ENCODE measurements around the gene SGCA. TPM values are rescaled to one million over a fixed set of nuclear protein-coding genes. Genes with fewer than 3 reads are reported as not detected.

Gene SGCA
- total RNA-seq, 4 donors from 2014 or later, result 58.1 to 145 (median 93.4) TPM

- H3K4me3 ChIP-seq, result no peak overlapping the region
- ATAC-seq, result no peak
- peaks cover 4% of the 10 kb centered on the region for H3K27me3 ChIP-seq
- H3K36me3 ChIP-seq, result no peaks in the 10 kb centered on the region
- H3K27ac ChIP-seq, result peak overlapping the region in 3 of 4 donors; percentile 84 to 91 (median 91)
- WGBS, 2 donors (ENCODE audit: low coverage in 1 of 2), result 39 to 100% methylated on average over 2 to 3 of the region's 3 CpGs
- TF ChIP-seq POLR2A (IDR thresholded peaks at IDR 0.05), result no peak
- TF ChIP-seq CTCF (IDR thresholded peaks at IDR 0.05), result no peak
- TF ChIP-seq POLR2AphosphoS5 (IDR thresholded peaks at IDR 0.05), result no peak
- TF ChIP-seq EP300 (IDR thresholded peaks at IDR 0.05), result no peak
- no peaks in the 10 kb centered on the region for H3K9me3 ChIP-seq
- peaks cover 9 to 88% (median 43%) of the 10 kb centered on the region in 3 donors for H3K4me1 ChIP-seq
Observed at GRCh38 chr17:50208611-50209061, 42.8 kb downstream of the SGCA start.

GRCh38 chr17:50209133-50209471 lies 43.3 kb downstream of the SGCA start:
- Histone ChIP-seq H3K36me3 (no peaks in the 10 kb centered on the region), H3K4me3 (no peak overlapping the region), H3K27ac (peak overlapping the region in 3 of 4 donors; percentile 84 to 91 (median 91)), H3K27me3 (peaks cover 4% of the 10 kb centered on the region), H3K9me3 (no peaks in the 10 kb centered on the region), H3K4me1 (peaks cover 9 to 86% (median 41%) of the 10 kb centered on the region in 3 donors)
- TF ChIP-seq POLR2AphosphoS5 (IDR thresholded peaks at IDR 0.05) (no peak), POLR2A (IDR thresholded peaks at IDR 0.05) (no peak), EP300 (IDR thresholded peaks at IDR 0.05) (no peak), CTCF (IDR thresholded peaks at IDR 0.05) (no peak)
- no peak for ATAC-seq
- 66 to 94% methylated on average over 3 to 4 of the region's 6 CpGs for WGBS, 2 donors (ENCODE audit: low coverage in 1 of 2)

- no peaks in the 10 kb centered on the region for H3K36me3 ChIP-seq
- peaks cover 4% of the 10 kb centered on the region for H3K27me3 ChIP-seq
- H3K9me3 ChIP-seq, result no peaks in the 10 kb centered on the region
- H3K4me1 ChIP-seq, result peaks cover 9 to 88% (median 40%) of the 10 kb centered on the region in 3 donors
- H3K4me3 ChIP-seq, result no peak overlapping the region
- TF ChIP-seq EP300 (IDR thresholded peaks at IDR 0.05) (no peak), POLR2A (IDR thresholded peaks at IDR 0.05) (peak; percentile 21 to 35), POLR2AphosphoS5 (IDR thresholded peaks at IDR 0.05) (peak; percentile 99), CTCF (IDR thresholded peaks at IDR 0.05) (no peak)
- 5 to 11% methylated on average over 3 to 9 of the region's 16 CpGs for WGBS, 2 donors (ENCODE audit: low coverage in 1 of 2)
- ATAC-seq, result peak; percentile 94
- peak overlapping the region; percentile 59 to 91 (median 88) for H3K27ac ChIP-seq
Observed at GRCh38 chr17:50209472-50210239, 43.9 kb downstream of the SGCA start.

- peak; percentile 67 for ATAC-seq
- Histone ChIP-seq H3K27ac (peak overlapping the region; percentile 59 to 91 (median 88)), H3K9me3 (no peaks in the 10 kb centered on the region), H3K27me3 (peaks cover 4% of the 10 kb centered on the region), H3K4me3 (no peak overlapping the region), H3K36me3 (no peaks in the 10 kb centered on the region), H3K4me1 (peaks cover 9 to 85% (median 42%) of the 10 kb centered on the region in 3 donors)
- TF ChIP-seq CTCF (IDR thresholded peaks at IDR 0.05) (no peak), POLR2AphosphoS5 (IDR thresholded peaks at IDR 0.05) (peak; percentile 65), EP300 (IDR thresholded peaks at IDR 0.05) (no peak), POLR2A (IDR thresholded peaks at IDR 0.05) (no peak)
- WGBS, 2 donors (ENCODE audit: low coverage in 1 of 2), result no CpG with 5 or more reads among the region's 26 CpGs
Observed at GRCh38 chr17:50210240-50211225, 44.7 kb downstream of the SGCA start.
